HFF-Myc (cell line): Measurements from ENCODE around the gene GRIPAP1.

ENCODE experiments used
- DNase-seq: peaks from one replicate; pipeline ENCODE4 v3.0.0-alpha.2; 2011; ENCODE audit warnings: low read depth; ENCODE audit errors: extremely low read depth
- H3K4me3 ChIP-seq: replicated peaks from 2 replicates; pipeline ENCODE4 v1.5.1; 2011; ENCODE audit warnings: low read depth, mild to moderate bottlenecking, control low read depth, low read length
- CTCF ChIP-seq: IDR thresholded peaks from 2 replicates; pipeline ENCODE4 v1.5.1; 2012; ENCODE audit warnings: mild to moderate bottlenecking, low read depth, low read length, control low read depth; ENCODE audit errors: missing control alignments

Gene GRIPAP1

GRCh38 chrX:49040376-49040955 is 38.4 kb upstream of the GRIPAP1 start:
- peak overlapping the region; percentile 71 for H3K4me3 ChIP-seq
- TF ChIP-seq CTCF = no peak
- no peak for DNase-seq

GRCh38 chrX:49039598-49040375 is 37.7 kb upstream of the GRIPAP1 start:
- TF ChIP-seq CTCF = no peak
- peak overlapping the region; percentile 71 for H3K4me3 ChIP-seq
- DNase-seq = peak; percentile 63

DNA sequence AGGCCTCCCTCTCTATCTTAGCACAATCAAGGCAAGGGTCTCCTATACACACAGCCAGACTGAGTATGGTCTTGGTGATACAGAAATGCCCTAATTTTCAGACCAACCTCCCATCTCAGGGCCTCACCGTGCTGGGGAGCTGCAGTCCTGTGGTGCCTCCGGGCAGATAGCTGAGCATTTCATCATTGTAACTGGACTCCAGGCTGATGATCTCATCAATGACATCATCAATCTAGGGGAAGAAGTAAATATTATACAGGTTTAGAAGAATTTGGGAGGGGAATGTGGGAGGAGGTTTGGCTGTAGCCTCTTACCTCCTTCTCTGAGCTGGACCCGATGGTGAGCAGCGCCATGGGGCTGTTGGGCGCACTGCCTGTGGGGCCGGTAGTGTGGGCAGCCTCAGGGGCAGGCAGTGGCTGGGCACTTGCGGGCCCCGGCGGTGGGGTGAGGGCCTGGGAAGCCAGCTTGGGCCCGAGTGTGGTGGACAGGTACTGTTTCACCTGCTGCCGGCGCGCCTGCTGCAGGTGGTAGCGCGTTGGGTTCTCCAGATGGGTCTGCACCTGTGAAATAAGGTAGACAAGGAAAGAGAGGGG is 35.9 kb upstream of the GRIPAP1 start:
- TF ChIP-seq CTCF = no peak
- no peak overlapping the region for H3K4me3 ChIP-seq
- DNase-seq = no peak

GRCh38 chrX:49030283-49030682 is 28.2 kb upstream of the GRIPAP1 start:
- DNase-seq = no peak

DNA sequence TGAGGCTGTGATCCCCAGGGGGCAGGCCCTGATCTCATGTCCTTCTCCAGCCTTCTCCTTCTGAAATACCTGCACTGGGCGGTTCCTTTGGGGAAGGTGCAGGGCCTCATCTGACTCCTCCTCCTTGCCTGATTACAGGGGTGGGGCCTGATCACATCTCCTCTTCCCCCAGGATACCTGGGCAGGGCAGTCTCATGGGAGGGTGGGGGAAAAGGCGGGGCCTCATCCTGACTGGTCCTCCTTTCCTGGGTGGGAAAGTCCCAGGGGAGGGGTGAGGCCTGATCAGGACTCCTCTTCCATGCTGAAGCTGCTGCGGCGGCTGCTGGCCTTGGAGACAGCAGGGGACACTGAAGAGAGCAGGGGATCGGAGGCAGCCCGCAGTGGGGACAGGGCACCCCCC is 27.8 kb upstream of the GRIPAP1 start:
- DNase-seq = no peak
- H3K4me3 ChIP-seq = no peak overlapping the region
- TF ChIP-seq CTCF = no peak

More at GRCh38 chrX:49030283-49030682, 28.2 kb upstream of the GRIPAP1 start:
- no peak overlapping the region for H3K4me3 ChIP-seq
- no peak for TF ChIP-seq CTCF

DNA sequence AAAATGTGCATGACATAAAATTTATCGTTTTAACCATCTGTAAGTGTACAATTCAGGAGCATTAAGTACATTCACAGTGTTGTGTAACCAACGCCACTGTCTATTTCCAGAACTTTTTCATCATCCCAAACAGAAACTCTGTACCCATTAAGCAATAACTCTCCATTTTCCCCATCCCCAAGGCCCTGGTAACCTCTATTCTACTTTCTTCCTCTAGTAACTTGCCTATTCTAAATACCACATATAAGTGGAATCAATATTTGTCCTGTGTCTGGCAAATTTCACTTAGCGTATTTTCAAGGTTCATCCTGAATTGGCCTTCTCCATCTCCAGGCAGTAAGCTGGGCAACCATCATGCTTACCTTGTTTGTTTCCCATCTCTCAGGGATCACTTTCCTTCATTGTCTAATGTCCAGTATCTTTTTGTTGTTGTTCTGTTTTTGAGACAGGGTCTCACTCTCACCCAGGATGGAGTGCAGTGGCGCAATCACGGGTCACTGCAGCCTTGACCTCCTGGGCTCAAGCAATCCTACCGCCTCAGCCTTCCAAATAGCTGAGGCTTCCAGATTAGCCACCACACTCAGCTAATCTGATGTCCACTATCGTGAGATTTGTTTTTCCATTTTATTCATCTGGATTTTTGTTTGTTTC is 17.7 kb upstream of the GRIPAP1 start:
- H3K4me3 ChIP-seq = no peak overlapping the region
- DNase-seq = no peak
- no peak for TF ChIP-seq CTCF
